Upper lobe of left lung (tissue), 6 donors: Measurements from ENCODE around the gene IGSF9B. TPM values are rescaled to one million over a fixed set of nuclear protein-coding genes. Genes with fewer than 3 reads are reported as not detected.

ENCODE experiments used
- ATAC-seq, 2 donors: fragments of 200-7000 bp; cut with Tn5 transposase; one replicate each; pipeline ENCODE4 v1.9.1; 2022; ENCODE audit warnings: mild to moderate bottlenecking in 2 of 2, moderate library complexity in 2 of 2; ENCODE audit not compliant: low FRiP score in 2 of 2
- DNase-seq, 2 donors: peaks; one replicate each; pipeline ENCODE4 v3.0.0-alpha.2; 2019 to 2020
- H3K27ac ChIP-seq, 4 donors: fragments of 200-600 bp; sonication (generic); one replicate each; pipeline ENCODE4 v1.5.1; 2016 to 2019
- H3K27me3 ChIP-seq, 4 donors: fragments of 200-600 bp; sonication (generic); one replicate each; pipeline ENCODE4 v1.5.1; 2017 to 2019
- H3K36me3 ChIP-seq, 4 donors: fragments of 200-600 bp; sonication (generic); one replicate each; pipeline ENCODE4 v1.5.1; 2016 to 2019
- H3K4me1 ChIP-seq, 4 donors: fragments of 200-600 bp; sonication (generic); one replicate each; pipeline ENCODE4 v1.5.1; 2018 to 2019
- H3K4me3 ChIP-seq, 4 donors: fragments of 200-600 bp; sonication (generic); one replicate each; pipeline ENCODE4 v1.5.1; 2017 to 2019; ENCODE audit warnings: mild to moderate bottlenecking in 2 of 4, moderate library complexity in 1 of 4
- H3K9me3 ChIP-seq, 4 donors: fragments of 200-600 bp; sonication (generic); one replicate each; pipeline ENCODE4 v1.5.1; 2018 to 2019
- CTCF ChIP-seq, 6 experiments: fragments of 450-650 bp in 4 of 6; fragments of 200-600 bp in 2 of 6; sonication (generic) in 2 of 6; IDR thresholded peaks; one replicate each; pipeline ENCODE4 v1.5.1; 2016 to 2019; ENCODE audit warnings: antibody characterized with exemption in 6 of 6
- EP300 ChIP-seq, 4 donors: sonication (generic); formaldehyde crosslinking; IDR thresholded peaks; one replicate each; pipeline ENCODE4 v1.5.1; 2017; ENCODE audit warnings: antibody characterized with exemption in 4 of 4, control low read depth in 2 of 4
- POLR2A ChIP-seq, 4 donors: fragments of 450-650 bp; IDR thresholded peaks; one replicate each; pipeline ENCODE4 v1.5.1; 2016 to 2017; ENCODE audit warnings: antibody characterized with exemption in 4 of 4, mild to moderate bottlenecking in 2 of 4
- POLR2AphosphoS5 ChIP-seq, 2 donors: sonication (generic); formaldehyde crosslinking; IDR thresholded peaks; one replicate each; pipeline ENCODE4 v1.5.1; 2017; ENCODE audit warnings: antibody characterized with exemption in 2 of 2
- WGBS, 2 donors: methylation state at CpG; one replicate each; pipeline ENCODE4 v1.1.5; 2017 to 2018; 5-methylcytosine and 5-hydroxymethylcytosine counted together
- total RNA-seq, 6 donors: library from RNA; depleted of rRNA in 4 of 6; stranded (reverse); fragments of >200 nt in 4 of 6; gene quantifications; one replicate each; pipeline versions ENCODE4 v1.1.0 to v1.2.1, GENCODE V29; 2016 to 2021
- donor health status: DM: no; HTN: no; CAD: no; lungs with moderate emphysema.
- donor health status: DM: no; HTN: yes; CAD: no; lungs with severe emphysema.

The IGSF9B gene
- total RNA-seq, 6 donors from 2014 or later: 1.6 to 13.6 (median 5.3) TPM

DNA sequence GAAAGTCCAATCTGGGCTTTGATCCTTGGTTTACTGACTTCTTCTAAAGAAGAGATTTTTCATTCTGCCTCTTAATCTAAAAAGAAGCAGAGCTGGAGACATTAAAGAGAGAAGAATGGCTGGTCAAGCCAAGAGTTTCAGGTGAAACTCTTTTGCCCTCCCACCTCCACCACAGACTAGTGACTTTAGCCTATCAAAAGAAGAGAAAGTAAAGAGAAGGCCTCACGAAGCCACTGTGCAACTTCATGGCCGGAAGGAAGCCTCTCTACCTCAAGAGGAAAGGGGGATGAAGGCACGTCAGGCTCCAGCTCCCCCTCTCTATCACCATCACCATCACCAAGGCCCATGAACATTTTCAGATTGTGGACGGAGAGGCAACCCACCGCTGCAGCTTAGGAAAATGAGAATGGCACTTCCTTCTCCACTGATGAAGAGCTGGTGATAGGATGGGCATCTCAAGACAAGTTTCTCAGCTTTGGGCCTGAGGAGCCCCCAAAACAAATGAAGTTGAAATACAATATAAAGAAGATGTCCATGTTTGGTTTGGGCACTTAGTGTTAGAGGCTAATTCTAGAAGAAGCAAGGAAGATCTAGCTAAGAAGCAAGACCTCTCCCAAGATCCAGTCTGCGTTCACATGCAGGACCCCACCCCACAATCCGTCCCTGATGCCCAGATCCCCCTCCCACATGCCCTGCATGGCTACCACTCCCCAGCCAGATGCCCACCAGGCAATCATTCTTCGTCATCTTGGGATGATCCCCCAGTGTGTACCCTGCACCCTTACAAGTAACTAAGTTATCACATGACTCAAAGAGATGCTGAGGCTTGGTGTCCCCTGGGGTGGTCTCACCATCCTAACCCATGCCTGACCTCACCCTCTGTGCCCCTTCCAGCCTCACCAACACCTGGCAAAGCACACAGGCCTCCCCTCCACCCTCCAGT, 52.6 kb downstream of the IGSF9B start:
- DNase-seq (peak in 1 of 2 donors; percentile 1), ATAC-seq (no peak)
- WGBS, 2 donors: 87 to 88% methylated on average over 8 of the region's 8 CpGs
- Histone ChIP-seq H3K27me3 (no peaks in the 10 kb centered on the region), H3K27ac (no peak overlapping the region), H3K4me1 (no peaks in the 10 kb centered on the region), H3K9me3 (no peaks in the 10 kb centered on the region), H3K36me3 (no peaks in the 10 kb centered on the region), H3K4me3 (no peak overlapping the region)
- no peak for TF ChIP-seq CTCF (IDR thresholded peaks at IDR 0.05)
- no peak for TF ChIP-seq POLR2A (IDR thresholded peaks at IDR 0.05)
- TF ChIP-seq EP300 (IDR thresholded peaks at IDR 0.05): no peak
- no peak for TF ChIP-seq POLR2AphosphoS5 (IDR thresholded peaks at IDR 0.05)

DNA sequence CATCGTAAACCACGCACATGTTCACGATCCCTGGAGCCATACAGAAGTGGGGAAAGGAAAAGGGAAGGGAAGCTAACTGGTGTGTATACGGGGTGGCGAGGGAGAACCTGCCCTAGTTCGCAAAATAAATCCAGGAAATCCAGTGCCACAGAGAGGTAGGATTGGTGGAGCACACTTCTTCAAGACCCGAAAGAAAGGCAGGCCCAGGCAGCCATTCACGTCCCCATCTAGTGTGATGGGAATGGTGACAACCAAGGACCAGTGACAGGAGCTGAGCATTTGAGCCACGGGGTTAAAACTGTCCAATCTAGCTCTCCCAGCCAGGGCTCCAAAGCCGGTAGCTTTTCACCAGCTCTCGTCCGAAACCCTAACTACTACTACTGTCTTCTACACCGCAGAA, 53.7 kb downstream of the IGSF9B start:
- H3K27me3 ChIP-seq: no peaks in the 10 kb centered on the region
- no peaks in the 10 kb centered on the region for H3K36me3 ChIP-seq
- H3K4me3 ChIP-seq: no peak overlapping the region
- no peak overlapping the region for H3K27ac ChIP-seq
- DNase-seq: peak in 1 of 2 donors; percentile 2
- TF ChIP-seq EP300 (IDR thresholded peaks at IDR 0.05) (no peak), CTCF (IDR thresholded peaks at IDR 0.05) (no peak), POLR2A (IDR thresholded peaks at IDR 0.05) (no peak), POLR2AphosphoS5 (IDR thresholded peaks at IDR 0.05) (no peak)
- no peak for ATAC-seq
- H3K9me3 ChIP-seq: no peaks in the 10 kb centered on the region
- WGBS, 2 donors: 93 to 95% methylated on average over 13 of the region's 13 CpGs
- no peaks in the 10 kb centered on the region for H3K4me1 ChIP-seq

GRCh38 chr11:133902506-133902905, 54.3 kb downstream of the IGSF9B start:
- ATAC-seq: peak in 1 of 2 donors; percentile 6
- H3K4me1 ChIP-seq: no peaks in the 10 kb centered on the region
- 94 to 97% methylated on average over 4 of the region's 4 CpGs for WGBS, 2 donors
- H3K27me3 ChIP-seq: no peaks in the 10 kb centered on the region
- H3K27ac ChIP-seq: no peak overlapping the region
- no peak overlapping the region for H3K4me3 ChIP-seq
- peak in 1 of 2 donors; percentile 6 for DNase-seq
- no peak for TF ChIP-seq POLR2A (IDR thresholded peaks at IDR 0.05)
- no peak for TF ChIP-seq POLR2AphosphoS5 (IDR thresholded peaks at IDR 0.05)
- TF ChIP-seq EP300 (IDR thresholded peaks at IDR 0.05): no peak
- TF ChIP-seq CTCF (IDR thresholded peaks at IDR 0.05): no peak
- H3K9me3 ChIP-seq: no peaks in the 10 kb centered on the region
- no peaks in the 10 kb centered on the region for H3K36me3 ChIP-seq

GRCh38 chr11:133901999-133902398, 54.8 kb downstream of the IGSF9B start:
- H3K27me3 ChIP-seq: no peaks in the 10 kb centered on the region
- peak in 1 of 2 donors; percentile 8 for DNase-seq
- no peaks in the 10 kb centered on the region for H3K36me3 ChIP-seq
- H3K4me1 ChIP-seq: no peaks in the 10 kb centered on the region
- no peak overlapping the region for H3K4me3 ChIP-seq
- no peak for TF ChIP-seq POLR2A (IDR thresholded peaks at IDR 0.05)
- no peak for TF ChIP-seq POLR2AphosphoS5 (IDR thresholded peaks at IDR 0.05)
- TF ChIP-seq EP300 (IDR thresholded peaks at IDR 0.05): no peak
- no peak for TF ChIP-seq CTCF (IDR thresholded peaks at IDR 0.05)
- WGBS, 2 donors: 87 to 95% methylated on average over 3 of the region's 3 CpGs
- H3K9me3 ChIP-seq: no peaks in the 10 kb centered on the region
- no peak overlapping the region for H3K27ac ChIP-seq
- ATAC-seq: peak in 1 of 2 donors; percentile 4
